HepG2 (cell line): ENCODE measurements around the gene RNF208. TPM values are rescaled to one million over a fixed set of nuclear protein-coding genes. Genes with fewer than 3 reads are reported as not detected.

Experiments used
- ZFP36L1 ChIP-seq: sonication (generic); formaldehyde crosslinking; IDR thresholded peaks from 2 replicates; pipeline ENCODE4 v1.8.0; 2022; ENCODE audit warnings: mild to moderate bottlenecking, missing genetic modification reagents, moderate library complexity
- ZNF333 ChIP-seq: sonication (generic); formaldehyde crosslinking; IDR thresholded peaks from 2 replicates; pipeline ENCODE4 v1.4.0; 2020; ENCODE audit warnings: mild to moderate bottlenecking, missing genetic modification reagents, borderline replicate concordance
- ZNF589 ChIP-seq: sonication (generic); formaldehyde crosslinking; conservative IDR thresholded peaks from 2 replicates; pipeline ENCODE4 v1.8.0; 2022; ENCODE audit warnings: mild to moderate bottlenecking, moderate library complexity, missing genetic modification reagents
- polyA plus RNA-seq, 8 experiments: library from polyadenylated mRNA; depleted of rRNA in 3 of 8; stranded (reverse) in 7 of 8; unstranded in 1 of 8; fragments of >200 nt; fragmentation: Illumina TruSeq in 4 of 8; extraction: Trizol in 4 of 8; gene quantifications; 2 replicates each; pipeline versions ENCODE4 v1.2.1 to v1.2.3, GENCODE V29; 2011 to 2016; ENCODE audit warnings: low read depth in 4 of 8, missing spikeins in 1 of 8, mixed read lengths in 1 of 8; ENCODE audit not compliant: insufficient read depth in 1 of 8
- total RNA-seq, 5 experiments: library from RNA; depleted of rRNA; stranded (reverse); fragments of >200 nt; fragmentation: Illumina TruSeq; extraction: Trizol; gene quantifications; 2 replicates each; pipeline ENCODE4 v1.2.3, GENCODE V29; 2016; ENCODE audit warnings: low read depth in 1 of 5
- TF ChIP-seq, protein P1 (sequence below): IDR thresholded peaks from 2 replicates; pipeline ENCODE4 v1.6.1; 2012; ENCODE audit warnings: low read depth, low read length, improper control_type of control experiment
- TF ChIP-seq, protein P2 (sequence below): sonication (generic); formaldehyde crosslinking; IDR thresholded peaks from 2 replicates; pipeline ENCODE4 v1.8.0; 2022; ENCODE audit warnings: missing genetic modification reagents, mild to moderate bottlenecking, borderline replicate concordance
- TF ChIP-seq, protein P3 (sequence below): sonication (generic); formaldehyde crosslinking; IDR thresholded peaks from 2 replicates; pipeline ENCODE4 v1.5.0; 2020; ENCODE audit warnings: missing genetic modification reagents
- TF ChIP-seq, protein P4 (sequence below): sonication (generic); formaldehyde crosslinking; IDR thresholded peaks from 2 replicates; pipeline ENCODE4 v1.4.0; 2020; ENCODE audit warnings: missing genetic modification reagents, borderline replicate concordance
- TF ChIP-seq, protein P5 (sequence below): sonication (generic); formaldehyde crosslinking; IDR thresholded peaks from 2 replicates; pipeline ENCODE4 v1.5.1; 2020; ENCODE audit warnings: mild to moderate bottlenecking, missing genetic modification reagents
- TF ChIP-seq, protein P6 (sequence below): sonication (generic); formaldehyde crosslinking; IDR thresholded peaks from 2 replicates; pipeline ENCODE4 v1.4.0; 2020; ENCODE audit warnings: mild to moderate bottlenecking, low read depth, missing genetic modification reagents
- TF ChIP-seq, protein P7 (sequence below): sonication (generic); formaldehyde crosslinking; IDR thresholded peaks from 2 replicates; pipeline ENCODE4 v1.9.0; 2021; ENCODE audit warnings: missing genetic modification reagents, borderline replicate concordance

RNF208 gene
- total and polyA plus RNA-seq, 2 of the 13 experiments (the other 11 are each of a cell fraction or from before 2014, with no cell fraction given), result 1.6 to 2.1 TPM

DNA sequence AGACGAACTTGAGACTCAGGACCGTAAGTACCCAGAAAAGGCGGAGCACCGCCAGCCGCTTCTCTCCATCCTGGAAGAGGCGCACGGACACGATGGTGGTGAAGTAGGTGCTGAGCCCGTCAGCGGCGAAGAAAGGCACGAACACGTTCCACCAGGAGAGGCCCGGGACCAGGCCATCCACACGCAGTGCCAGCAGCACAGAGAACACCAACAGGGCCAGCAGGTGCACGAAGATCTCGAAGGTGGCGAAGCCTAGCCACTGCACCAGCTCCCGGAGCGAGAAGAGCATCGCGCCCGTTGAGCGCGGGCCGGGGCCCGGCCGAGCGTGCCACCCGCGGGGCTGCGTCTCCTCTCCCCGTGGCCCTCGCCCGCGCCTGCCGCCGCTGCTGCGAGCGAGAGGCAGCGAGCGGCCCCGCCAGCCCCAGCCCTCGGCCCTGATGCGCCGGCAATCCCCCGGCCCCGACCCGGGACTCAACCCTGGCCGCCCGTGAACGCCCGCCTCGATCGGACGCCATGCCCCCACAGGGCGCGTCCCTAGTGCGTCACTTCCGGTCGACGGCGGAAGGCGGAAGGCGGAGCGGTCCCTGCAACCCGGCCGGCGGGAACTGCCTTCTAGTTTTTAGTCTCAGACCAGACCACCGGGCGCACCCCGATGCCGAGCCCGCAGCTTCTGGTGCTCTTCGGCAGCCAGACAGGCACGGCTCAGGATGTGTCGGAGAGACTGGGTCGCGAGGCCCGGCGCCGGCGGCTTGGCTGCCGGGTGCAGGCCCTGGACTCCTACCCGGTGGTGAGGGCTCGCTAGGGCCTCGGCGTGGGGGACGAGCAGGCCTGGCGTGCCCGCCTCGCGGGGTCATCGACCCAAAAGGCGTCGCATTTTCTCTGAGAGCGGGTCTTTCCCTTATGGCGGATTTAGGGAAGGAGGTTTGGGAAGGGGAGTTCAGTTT, 16.6 kb downstream of the RNF208 start, which contains the start of the genes NDOR1 and TMEM203 (continued):
- TF ChIP-seq, protein P1, sequence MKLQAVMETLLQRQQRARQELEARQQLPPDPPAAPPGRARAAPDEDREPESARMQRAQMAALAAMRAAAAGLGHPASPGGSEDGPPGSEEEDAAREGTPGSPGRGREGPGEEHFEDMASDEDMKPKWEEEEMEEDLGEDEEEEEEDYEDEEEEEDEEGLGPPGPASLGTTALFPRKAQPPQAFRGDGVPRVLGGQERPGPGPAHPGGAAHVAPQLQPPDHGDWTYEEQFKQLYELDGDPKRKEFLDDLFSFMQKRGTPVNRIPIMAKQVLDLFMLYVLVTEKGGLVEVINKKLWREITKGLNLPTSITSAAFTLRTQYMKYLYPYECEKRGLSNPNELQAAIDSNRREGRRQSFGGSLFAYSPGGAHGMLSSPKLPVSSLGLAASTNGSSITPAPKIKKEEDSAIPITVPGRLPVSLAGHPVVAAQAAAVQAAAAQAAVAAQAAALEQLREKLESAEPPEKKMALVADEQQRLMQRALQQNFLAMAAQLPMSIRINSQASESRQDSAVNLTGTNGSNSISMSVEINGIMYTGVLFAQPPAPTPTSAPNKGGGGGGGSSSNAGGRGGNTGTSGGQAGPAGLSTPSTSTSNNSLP, result no peak
- TF ChIP-seq, protein P2, sequence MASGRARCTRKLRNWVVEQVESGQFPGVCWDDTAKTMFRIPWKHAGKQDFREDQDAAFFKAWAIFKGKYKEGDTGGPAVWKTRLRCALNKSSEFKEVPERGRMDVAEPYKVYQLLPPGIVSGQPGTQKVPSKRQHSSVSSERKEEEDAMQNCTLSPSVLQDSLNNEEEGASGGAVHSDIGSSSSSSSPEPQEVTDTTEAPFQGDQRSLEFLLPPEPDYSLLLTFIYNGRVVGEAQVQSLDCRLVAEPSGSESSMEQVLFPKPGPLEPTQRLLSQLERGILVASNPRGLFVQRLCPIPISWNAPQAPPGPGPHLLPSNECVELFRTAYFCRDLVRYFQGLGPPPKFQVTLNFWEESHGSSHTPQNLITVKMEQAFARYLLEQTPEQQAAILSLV (CRISPR knock-in tag), result peak; percentile 67
- TF ChIP-seq, protein P3, sequence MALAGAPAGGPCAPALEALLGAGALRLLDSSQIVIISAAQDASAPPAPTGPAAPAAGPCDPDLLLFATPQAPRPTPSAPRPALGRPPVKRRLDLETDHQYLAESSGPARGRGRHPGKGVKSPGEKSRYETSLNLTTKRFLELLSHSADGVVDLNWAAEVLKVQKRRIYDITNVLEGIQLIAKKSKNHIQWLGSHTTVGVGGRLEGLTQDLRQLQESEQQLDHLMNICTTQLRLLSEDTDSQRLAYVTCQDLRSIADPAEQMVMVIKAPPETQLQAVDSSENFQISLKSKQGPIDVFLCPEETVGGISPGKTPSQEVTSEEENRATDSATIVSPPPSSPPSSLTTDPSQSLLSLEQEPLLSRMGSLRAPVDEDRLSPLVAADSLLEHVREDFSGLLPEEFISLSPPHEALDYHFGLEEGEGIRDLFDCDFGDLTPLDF, result peak; percentile 89
- TF ChIP-seq, protein P4, sequence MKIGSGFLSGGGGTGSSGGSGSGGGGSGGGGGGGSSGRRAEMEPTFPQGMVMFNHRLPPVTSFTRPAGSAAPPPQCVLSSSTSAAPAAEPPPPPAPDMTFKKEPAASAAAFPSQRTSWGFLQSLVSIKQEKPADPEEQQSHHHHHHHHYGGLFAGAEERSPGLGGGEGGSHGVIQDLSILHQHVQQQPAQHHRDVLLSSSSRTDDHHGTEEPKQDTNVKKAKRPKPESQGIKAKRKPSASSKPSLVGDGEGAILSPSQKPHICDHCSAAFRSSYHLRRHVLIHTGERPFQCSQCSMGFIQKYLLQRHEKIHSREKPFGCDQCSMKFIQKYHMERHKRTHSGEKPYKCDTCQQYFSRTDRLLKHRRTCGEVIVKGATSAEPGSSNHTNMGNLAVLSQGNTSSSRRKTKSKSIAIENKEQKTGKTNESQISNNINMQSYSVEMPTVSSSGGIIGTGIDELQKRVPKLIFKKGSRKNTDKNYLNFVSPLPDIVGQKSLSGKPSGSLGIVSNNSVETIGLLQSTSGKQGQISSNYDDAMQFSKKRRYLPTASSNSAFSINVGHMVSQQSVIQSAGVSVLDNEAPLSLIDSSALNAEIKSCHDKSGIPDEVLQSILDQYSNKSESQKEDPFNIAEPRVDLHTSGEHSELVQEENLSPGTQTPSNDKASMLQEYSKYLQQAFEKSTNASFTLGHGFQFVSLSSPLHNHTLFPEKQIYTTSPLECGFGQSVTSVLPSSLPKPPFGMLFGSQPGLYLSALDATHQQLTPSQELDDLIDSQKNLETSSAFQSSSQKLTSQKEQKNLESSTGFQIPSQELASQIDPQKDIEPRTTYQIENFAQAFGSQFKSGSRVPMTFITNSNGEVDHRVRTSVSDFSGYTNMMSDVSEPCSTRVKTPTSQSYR (CRISPR knock-in tag), result peak; percentile 47; the same call in 1 of the 2 replicates
- TF ChIP-seq ZNF333 (CRISPR knock-in tag) (peak; percentile 84; the same call in 1 of the 2 replicates), ZFP36L1 (CRISPR knock-in tag) (no peak), ZNF589 (CRISPR knock-in tag) (0 out of 2 replicates have a peak, but pooled peaks have one; percentile 68)
- TF ChIP-seq, protein P5, sequence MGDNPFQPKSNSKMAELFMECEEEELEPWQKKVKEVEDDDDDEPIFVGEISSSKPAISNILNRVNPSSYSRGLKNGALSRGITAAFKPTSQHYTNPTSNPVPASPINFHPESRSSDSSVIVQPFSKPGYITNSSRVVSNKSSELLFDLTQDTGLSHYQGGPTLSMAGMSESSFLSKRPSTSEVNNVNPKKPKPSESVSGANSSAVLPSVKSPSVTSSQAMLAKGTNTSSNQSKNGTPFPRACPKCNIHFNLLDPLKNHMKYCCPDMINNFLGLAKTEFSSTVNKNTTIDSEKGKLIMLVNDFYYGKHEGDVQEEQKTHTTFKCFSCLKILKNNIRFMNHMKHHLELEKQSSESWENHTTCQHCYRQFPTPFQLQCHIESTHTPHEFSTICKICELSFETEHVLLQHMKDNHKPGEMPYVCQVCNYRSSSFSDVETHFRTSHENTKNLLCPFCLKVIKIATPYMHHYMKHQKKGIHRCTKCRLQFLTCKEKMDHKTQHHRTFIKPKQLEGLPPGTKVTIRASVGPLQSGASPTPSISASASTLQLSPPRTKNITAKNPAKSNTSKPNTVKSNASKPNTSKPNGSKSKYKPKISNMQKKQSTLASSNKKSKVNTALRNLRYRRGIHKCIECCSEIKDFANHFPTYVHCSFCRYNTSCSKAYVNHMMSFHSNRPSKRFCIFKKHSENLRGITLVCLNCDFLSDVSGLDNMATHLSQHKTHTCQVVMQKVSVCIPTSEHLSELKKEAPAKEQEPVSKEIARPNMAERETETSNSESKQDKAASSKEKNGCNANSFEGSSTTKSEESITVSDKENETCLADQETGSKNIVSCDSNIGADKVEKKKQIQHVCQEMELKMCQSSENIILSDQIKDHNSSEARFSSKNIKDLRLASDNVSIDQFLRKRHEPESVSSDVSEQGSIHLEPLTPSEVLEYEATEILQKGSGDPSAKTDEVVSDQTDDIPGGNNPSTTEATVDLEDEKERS (CRISPR knock-in tag), result 0 out of 2 replicates have a peak, but pooled peaks have one; percentile 53
- TF ChIP-seq, protein P6, sequence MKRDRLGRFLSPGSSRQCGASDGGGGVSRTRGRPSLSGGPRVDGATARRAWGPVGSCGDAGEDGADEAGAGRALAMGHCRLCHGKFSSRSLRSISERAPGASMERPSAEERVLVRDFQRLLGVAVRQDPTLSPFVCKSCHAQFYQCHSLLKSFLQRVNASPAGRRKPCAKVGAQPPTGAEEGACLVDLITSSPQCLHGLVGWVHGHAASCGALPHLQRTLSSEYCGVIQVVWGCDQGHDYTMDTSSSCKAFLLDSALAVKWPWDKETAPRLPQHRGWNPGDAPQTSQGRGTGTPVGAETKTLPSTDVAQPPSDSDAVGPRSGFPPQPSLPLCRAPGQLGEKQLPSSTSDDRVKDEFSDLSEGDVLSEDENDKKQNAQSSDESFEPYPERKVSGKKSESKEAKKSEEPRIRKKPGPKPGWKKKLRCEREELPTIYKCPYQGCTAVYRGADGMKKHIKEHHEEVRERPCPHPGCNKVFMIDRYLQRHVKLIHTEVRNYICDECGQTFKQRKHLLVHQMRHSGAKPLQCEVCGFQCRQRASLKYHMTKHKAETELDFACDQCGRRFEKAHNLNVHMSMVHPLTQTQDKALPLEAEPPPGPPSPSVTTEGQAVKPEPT (CRISPR knock-in tag), result 0 out of 2 replicates have a peak, but pooled peaks have one; percentile 43
- TF ChIP-seq, protein P7, sequence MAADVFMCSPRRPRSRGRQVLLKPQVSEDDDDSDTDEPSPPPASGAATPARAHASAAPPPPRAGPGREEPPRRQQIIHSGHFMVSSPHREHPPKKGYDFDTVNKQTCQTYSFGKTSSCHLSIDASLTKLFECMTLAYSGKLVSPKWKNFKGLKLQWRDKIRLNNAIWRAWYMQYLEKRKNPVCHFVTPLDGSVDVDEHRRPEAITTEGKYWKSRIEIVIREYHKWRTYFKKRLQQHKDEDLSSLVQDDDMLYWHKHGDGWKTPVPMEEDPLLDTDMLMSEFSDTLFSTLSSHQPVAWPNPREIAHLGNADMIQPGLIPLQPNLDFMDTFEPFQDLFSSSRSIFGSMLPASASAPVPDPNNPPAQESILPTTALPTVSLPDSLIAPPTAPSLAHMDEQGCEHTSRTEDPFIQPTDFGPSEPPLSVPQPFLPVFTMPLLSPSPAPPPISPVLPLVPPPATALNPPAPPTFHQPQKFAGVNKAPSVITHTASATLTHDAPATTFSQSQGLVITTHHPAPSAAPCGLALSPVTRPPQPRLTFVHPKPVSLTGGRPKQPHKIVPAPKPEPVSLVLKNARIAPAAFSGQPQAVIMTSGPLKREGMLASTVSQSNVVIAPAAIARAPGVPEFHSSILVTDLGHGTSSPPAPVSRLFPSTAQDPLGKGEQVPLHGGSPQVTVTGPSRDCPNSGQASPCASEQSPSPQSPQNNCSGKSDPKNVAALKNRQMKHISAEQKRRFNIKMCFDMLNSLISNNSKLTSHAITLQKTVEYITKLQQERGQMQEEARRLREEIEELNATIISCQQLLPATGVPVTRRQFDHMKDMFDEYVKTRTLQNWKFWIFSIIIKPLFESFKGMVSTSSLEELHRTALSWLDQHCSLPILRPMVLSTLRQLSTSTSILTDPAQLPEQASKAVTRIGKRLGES (CRISPR knock-in tag), result no peak
